Forelimb muscle (tissue), 1 donor: ENCODE results near the gene LMOD3. TPM values are rescaled to one million over a fixed set of nuclear protein-coding genes. Genes with fewer than 3 reads are reported as not detected.
A peak's percentile ranks its signal among the peaks of the same experiment; 100 is the strongest.

Experiments used
- DNase-seq: peaks from one replicate; pipeline ENCODE4 v3.0.0-alpha.2; 2013; ENCODE audit warnings: low read depth
- polyA plus RNA-seq: library from polyadenylated mRNA; unstranded; fragments of 120-200 nt; gene quantifications from one replicate; pipeline ENCODE4 v1.2.1, GENCODE V29; 2013; ENCODE audit not compliant: insufficient read length

Gene LMOD3
- polyA plus RNA-seq, 1 donor, result 182 TPM

- DNase-seq, result no peak
These were observed 30.3 kb downstream of the LMOD3 start for GRCh38 chr3:69092030-69092516.

- no peak for DNase-seq
These were observed 30.9 kb downstream of the LMOD3 start for GRCh38 chr3:69091389-69092029.

- DNase-seq, result no peak
These were observed 32.4 kb downstream of the LMOD3 start for GRCh38 chr3:69090021-69090420.

GRCh38 chr3:69088063-69088462, 34.3 kb downstream of the LMOD3 start:
- no peak for DNase-seq

- no peak for DNase-seq
These were observed 35.2 kb downstream of the LMOD3 start for GRCh38 chr3:69087030-69087791.

GRCh38 chr3:69085833-69086722, 36.3 kb downstream of the LMOD3 start:
- no peak for DNase-seq

- DNase-seq, result no peak
These were observed 37.1 kb downstream of the LMOD3 start for GRCh38 chr3:69085168-69085832.

GRCh38 chr3:69084326-69085167, 37.8 kb downstream of the LMOD3 start, which contains the start of gene ARL6IP5:
TSS of gene ARL6IP5 (plus strand) at chr3:69084937. CDS start at chr3:69085048, 111 bp downstream.
- peak; percentile 87 for DNase-seq

- DNase-seq, result no peak
These were observed 39.6 kb downstream of the LMOD3 start for GRCh38 chr3:69082805-69083204.

GRCh38 chr3:69082361-69082760, 40.0 kb downstream of the LMOD3 start:
- DNase-seq, result no peak

GRCh38 chr3:69081583-69082262, 40.7 kb downstream of the LMOD3 start:
- no peak for DNase-seq

- DNase-seq, result no peak
These were observed 42.0 kb downstream of the LMOD3 start, which contains the start of gene UBA3 for GRCh38 chr3:69080233-69080920. TSS of gene UBA3 (minus strand) at chr3:69080365. CDS start at chr3:69080353, 12 bp downstream.

- DNase-seq, result no peak
These were observed 42.9 kb downstream of the LMOD3 start for GRCh38 chr3:69079269-69080159.

- no peak for DNase-seq
These were observed 49.5 kb downstream of the LMOD3 start for GRCh38 chr3:69072928-69073327.

GRCh38 chr3:69066121-69066520, 56.3 kb downstream of the LMOD3 start:
- no peak for DNase-seq

GRCh38 chr3:69065318-69065964, 57.0 kb downstream of the LMOD3 start:
- no peak for DNase-seq

GRCh38 chr3:69063636-69064035, 58.8 kb downstream of the LMOD3 start:
- DNase-seq, result no peak

GRCh38 chr3:69059688-69060087, 62.7 kb downstream of the LMOD3 start:
- DNase-seq, result no peak
